ENCODE data around the gene PSMB5.

DNA sequence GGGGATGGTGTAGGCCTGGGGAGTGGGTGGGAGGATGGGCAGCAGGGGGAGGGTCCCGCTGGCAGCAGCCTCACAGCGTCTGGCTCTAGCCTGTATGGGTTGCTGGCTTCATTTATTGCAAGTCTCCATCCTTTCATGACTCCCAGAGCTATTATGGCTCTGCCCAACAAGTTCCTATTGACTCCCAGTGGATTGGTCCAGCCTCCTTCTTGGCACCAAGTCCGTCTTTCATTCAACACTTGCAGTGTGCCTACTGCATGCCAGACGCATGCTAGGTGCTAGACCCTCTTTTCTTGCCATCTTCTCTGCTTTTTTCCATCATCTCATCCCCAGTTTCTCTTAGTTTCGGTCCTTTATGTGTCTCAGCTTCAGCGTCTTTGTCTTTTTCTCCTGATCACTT, 8.4 kb upstream of the PSMB5 start:
- TF ChIP-seq, protein P1, sequence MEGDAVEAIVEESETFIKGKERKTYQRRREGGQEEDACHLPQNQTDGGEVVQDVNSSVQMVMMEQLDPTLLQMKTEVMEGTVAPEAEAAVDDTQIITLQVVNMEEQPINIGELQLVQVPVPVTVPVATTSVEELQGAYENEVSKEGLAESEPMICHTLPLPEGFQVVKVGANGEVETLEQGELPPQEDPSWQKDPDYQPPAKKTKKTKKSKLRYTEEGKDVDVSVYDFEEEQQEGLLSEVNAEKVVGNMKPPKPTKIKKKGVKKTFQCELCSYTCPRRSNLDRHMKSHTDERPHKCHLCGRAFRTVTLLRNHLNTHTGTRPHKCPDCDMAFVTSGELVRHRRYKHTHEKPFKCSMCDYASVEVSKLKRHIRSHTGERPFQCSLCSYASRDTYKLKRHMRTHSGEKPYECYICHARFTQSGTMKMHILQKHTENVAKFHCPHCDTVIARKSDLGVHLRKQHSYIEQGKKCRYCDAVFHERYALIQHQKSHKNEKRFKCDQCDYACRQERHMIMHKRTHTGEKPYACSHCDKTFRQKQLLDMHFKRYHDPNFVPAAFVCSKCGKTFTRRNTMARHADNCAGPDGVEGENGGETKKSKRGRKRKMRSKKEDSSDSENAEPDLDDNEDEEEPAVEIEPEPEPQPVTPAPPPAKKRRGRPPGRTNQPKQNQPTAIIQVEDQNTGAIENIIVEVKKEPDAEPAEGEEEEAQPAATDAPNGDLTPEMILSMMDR (conservative IDR thresholded peaks at IDR 0.05 in 1 of 2, IDR thresholded peaks at IDR 0.05 in 1 of 2; ENCODE audit: extremely low read depth in 1 of 2, insufficient read depth in 1 of 2, low read depth in 1 of 2, low read length in 2 of 2) = no peak
- TF ChIP-seq EZH2 (IDR thresholded peaks at IDR 0.05; ENCODE audit: borderline replicate concordance, low read length) = no peak
